ENCODE results near the gene TTPAL.

GRCh38 chr20:44509762-44510161 lies 34.1 kb downstream of the TTPAL start:
- no peak for TF ChIP-seq POLR2A (IDR thresholded peaks at IDR 0.05)
- no peak for TF ChIP-seq CTCF (IDR thresholded peaks at IDR 0.05)
